Tibial nerve (tissue), 4 donors: ENCODE results near the gene FOXD2. TPM values are rescaled to one million over a fixed set of nuclear protein-coding genes. Genes with fewer than 3 reads are reported as not detected.

Experiments used
- DNase-seq, 2 donors: peaks; one replicate each; pipeline ENCODE4 v3.0.0-alpha.2; 2019; ENCODE audit warnings: low spot score in 2 of 2
- H3K27ac ChIP-seq, 4 donors: fragments of 200-600 bp; sonication (generic) in 3 of 4; one replicate each; pipeline ENCODE4 v1.5.1; 2017 to 2019; ENCODE audit warnings: mild to moderate bottlenecking in 1 of 4
- H3K27me3 ChIP-seq, 2 donors: fragments of 200-600 bp; sonication (generic) in 1 of 2; one replicate each; pipeline versions ENCODE4 v1.5.1 to v1.6.0; 2017 to 2019
- H3K36me3 ChIP-seq, 3 donors: fragments of 200-600 bp; sonication (generic); one replicate each; pipeline ENCODE4 v1.5.1; 2018 to 2019
- H3K4me1 ChIP-seq, 4 donors: fragments of 200-600 bp; sonication (generic) in 3 of 4; one replicate each; pipeline ENCODE4 v1.5.1; 2017 to 2019
- H3K4me3 ChIP-seq, 4 donors: fragments of 200-600 bp; sonication (generic) in 3 of 4; one replicate each; pipeline ENCODE4 v1.5.1; 2017 to 2019; ENCODE audit warnings: mild to moderate bottlenecking in 1 of 4, moderate library complexity in 1 of 4
- H3K9me3 ChIP-seq, 4 donors: fragments of 200-600 bp; sonication (generic) in 3 of 4; one replicate each; pipeline ENCODE4 v1.5.1; 2017 to 2019
- CTCF ChIP-seq, 5 experiments: fragments of 200-600 bp in 3 of 5; fragments of 450-650 bp in 2 of 5; sonication (generic) in 3 of 5; IDR thresholded peaks; one replicate each; pipeline ENCODE4 v1.5.1; 2016 to 2019; ENCODE audit warnings: antibody characterized with exemption in 5 of 5, mild to moderate bottlenecking in 3 of 5, moderate library complexity in 2 of 5
- EP300 ChIP-seq, 2 donors: sonication (generic); formaldehyde crosslinking; IDR thresholded peaks; one replicate each; pipeline ENCODE4 v1.6.1; 2017; ENCODE audit warnings: antibody characterized with exemption in 2 of 2, mild to moderate bottlenecking in 1 of 2
- POLR2A ChIP-seq, 2 donors: fragments of 450-650 bp; IDR thresholded peaks; one replicate each; pipeline ENCODE4 v1.6.1; 2017; ENCODE audit warnings: antibody characterized with exemption in 2 of 2, mild to moderate bottlenecking in 2 of 2, moderate library complexity in 2 of 2
- WGBS, 2 donors: methylation state at CpG; one replicate each; pipeline ENCODE4 v1.1.5; 2018; 5-methylcytosine and 5-hydroxymethylcytosine counted together
- total RNA-seq, 4 donors: library from RNA; depleted of rRNA; stranded (reverse); fragments of >200 nt; gene quantifications; one replicate each; pipeline ENCODE4 v1.1.0, GENCODE V29; 2016

FOXD2 gene
- total RNA-seq, 4 donors from 2014 or later: 11.7 to 34.7 (median 27.6) TPM

- Histone ChIP-seq H3K4me3 (peak overlapping the region; percentile 13 to 79 (median 33)), H3K9me3 (no peaks in the 10 kb centered on the region), H3K36me3 (no peaks in the 10 kb centered on the region), H3K27me3 (peaks cover 0 to 79% of the 10 kb centered on the region in 2 donors), H3K4me1 (peaks cover 0 to 48% (median 12%) of the 10 kb centered on the region in 4 donors), H3K27ac (peak overlapping the region; percentile 25 to 84 (median 76))
- no peak for TF ChIP-seq CTCF (IDR thresholded peaks at IDR 0.05)
- no peak for TF ChIP-seq POLR2A (IDR thresholded peaks at IDR 0.05)
- TF ChIP-seq EP300 (IDR thresholded peaks at IDR 0.05): no peak
- DNase-seq: no peak
- WGBS, 2 donors: 46 to 60% methylated on average over 5 of the region's 5 CpGs
These were observed 2.8 kb downstream of the FOXD2 start for GRCh38 chr1:47440599-47441081.

- TF ChIP-seq POLR2A (IDR thresholded peaks at IDR 0.05) (no peak), EP300 (IDR thresholded peaks at IDR 0.05) (no peak), CTCF (IDR thresholded peaks at IDR 0.05) (no peak)
These were observed 3.7 kb downstream of the FOXD2 start for GRCh38 chr1:47441450-47442106.

GRCh38 chr1:47442202-47442601 lies 4.4 kb downstream of the FOXD2 start:
- H3K4me1 ChIP-seq: peaks cover 0 to 38% (median 0%) of the 10 kb centered on the region in 4 donors
- H3K27ac ChIP-seq: peak overlapping the region in 3 of 4 donors; percentile 25 to 84 (median 80)
- no peak for DNase-seq
- peak overlapping the region in 2 of 4 donors; percentile 15 to 79 for H3K4me3 ChIP-seq
- H3K36me3 ChIP-seq: no peaks in the 10 kb centered on the region
- H3K27me3 ChIP-seq: peaks cover 0 to 82% of the 10 kb centered on the region in 2 donors
- 71 to 77% methylated on average over 4 of the region's 4 CpGs for WGBS, 2 donors
- TF ChIP-seq CTCF (IDR thresholded peaks at IDR 0.05) (no peak), EP300 (IDR thresholded peaks at IDR 0.05) (no peak), POLR2A (IDR thresholded peaks at IDR 0.05) (no peak)
- H3K9me3 ChIP-seq: no peaks in the 10 kb centered on the region

More at GRCh38 chr1:47441450-47442106, 3.7 kb downstream of the FOXD2 start:
- peaks cover 0 to 79% of the 10 kb centered on the region in 2 donors for H3K27me3 ChIP-seq
- no peaks in the 10 kb centered on the region for H3K36me3 ChIP-seq
- WGBS, 2 donors: 64 to 73% methylated on average over 3 of the region's 3 CpGs
- peaks cover 0 to 41% (median 4%) of the 10 kb centered on the region in 4 donors for H3K4me1 ChIP-seq
- no peak for DNase-seq
- H3K27ac ChIP-seq: peak overlapping the region; percentile 25 to 84 (median 76)
- H3K9me3 ChIP-seq: no peaks in the 10 kb centered on the region
- H3K4me3 ChIP-seq: peak overlapping the region in 2 of 4 donors; percentile 15 to 79

GRCh38 chr1:47442842-47443529 lies 5.1 kb downstream of the FOXD2 start:
- no peak for TF ChIP-seq POLR2A (IDR thresholded peaks at IDR 0.05)
- no peak for TF ChIP-seq EP300 (IDR thresholded peaks at IDR 0.05)
- Histone ChIP-seq H3K9me3 (no peaks in the 10 kb centered on the region), H3K4me3 (peak overlapping the region; percentile 1 to 79 (median 16)), H3K36me3 (no peaks in the 10 kb centered on the region), H3K4me1 (peaks cover 0 to 36% (median 0%) of the 10 kb centered on the region in 4 donors), H3K27ac (peak overlapping the region; percentile 40 to 84 (median 65)), H3K27me3 (peaks cover 0 to 90% of the 10 kb centered on the region in 2 donors)
- WGBS, 2 donors: 57 to 58% methylated on average over 9 of the region's 9 CpGs
- no peak for DNase-seq

- 23% methylated on average over 45 of the region's 45 CpGs for WGBS, 2 donors
- no peak for TF ChIP-seq EP300 (IDR thresholded peaks at IDR 0.05)
- no peak for TF ChIP-seq CTCF (IDR thresholded peaks at IDR 0.05)
- no peak for TF ChIP-seq POLR2A (IDR thresholded peaks at IDR 0.05)
- peak overlapping the region; percentile 5 to 79 (median 16) for H3K4me3 ChIP-seq
- H3K4me1 ChIP-seq: peaks cover 0 to 33% (median 0%) of the 10 kb centered on the region in 4 donors
- no peaks in the 10 kb centered on the region for H3K36me3 ChIP-seq
- no peaks in the 10 kb centered on the region for H3K9me3 ChIP-seq
- no peak for DNase-seq
- peaks cover 0 to 94% of the 10 kb centered on the region in 2 donors for H3K27me3 ChIP-seq
- H3K27ac ChIP-seq: peak overlapping the region in 3 of 4 donors; percentile 47 to 84 (median 83)
These were observed 5.9 kb downstream of the FOXD2 start for GRCh38 chr1:47443530-47444296.
